Astrocyte of the spinal cord (primary cell): ENCODE data around the gene FBXO42.
A peak's percentile ranks its signal among the peaks of the same experiment; 100 is the strongest.
"Not testable (repeated sequence)": the region's sequence is repeated elsewhere in the genome, so short reads cannot be mapped to it uniquely, and the experiment has no call there.

ENCODE experiments used
- DNase-seq: peaks from one replicate; pipeline ENCODE4 v3.0.0; 2011; ENCODE audit warnings: low read depth, low spot score
- H3K4me3 ChIP-seq: 2 replicates; pipeline ENCODE4 v1.5.1; 2011; ENCODE audit warnings: low read depth, mild to moderate bottlenecking, low read length, moderate library complexity
- in situ Hi-C: cut with HindIII; loops from 2 replicates; pipeline ENCODE4 v1.10.0; 2017; ENCODE audit warnings: low sequenced_read_pairs
- TF ChIP-seq, protein P1 (sequence below): IDR thresholded peaks from 2 replicates; pipeline ENCODE4 v1.5.1; 2012; ENCODE audit warnings: low read depth, mild to moderate bottlenecking, low read length, inconsistent platforms

FBXO42 gene

DNA sequence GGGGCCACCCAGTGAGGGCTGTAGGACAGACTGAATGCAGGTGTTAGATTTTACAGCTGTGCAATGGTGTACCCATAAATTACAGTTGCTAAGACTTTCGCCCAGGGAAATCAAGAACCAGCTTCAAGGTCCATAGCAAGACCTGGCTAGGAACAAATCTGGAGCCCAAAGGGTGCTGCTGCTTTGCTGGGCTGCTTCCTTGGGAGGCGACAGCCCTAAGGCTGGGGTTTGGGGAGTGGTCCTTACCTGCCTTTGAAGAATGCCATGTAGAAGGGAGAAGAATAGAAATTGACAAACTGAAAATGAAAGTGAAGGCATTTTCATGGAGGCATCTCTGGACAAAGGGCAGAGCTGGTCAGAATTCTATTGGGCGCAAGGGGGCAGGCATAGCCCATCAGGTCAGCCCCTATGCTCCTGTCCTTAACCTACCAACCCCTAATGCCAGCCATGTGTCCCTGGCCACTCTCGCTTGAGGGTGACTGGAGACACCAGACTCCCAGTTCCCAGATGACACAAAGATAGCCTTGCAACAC, 132.2 kb downstream of the FBXO42 start:
- in situ Hi-C loops: no loop called here
- no peak overlapping the region for H3K4me3 ChIP-seq
- DNase-seq: no peak
- TF ChIP-seq, protein P1, sequence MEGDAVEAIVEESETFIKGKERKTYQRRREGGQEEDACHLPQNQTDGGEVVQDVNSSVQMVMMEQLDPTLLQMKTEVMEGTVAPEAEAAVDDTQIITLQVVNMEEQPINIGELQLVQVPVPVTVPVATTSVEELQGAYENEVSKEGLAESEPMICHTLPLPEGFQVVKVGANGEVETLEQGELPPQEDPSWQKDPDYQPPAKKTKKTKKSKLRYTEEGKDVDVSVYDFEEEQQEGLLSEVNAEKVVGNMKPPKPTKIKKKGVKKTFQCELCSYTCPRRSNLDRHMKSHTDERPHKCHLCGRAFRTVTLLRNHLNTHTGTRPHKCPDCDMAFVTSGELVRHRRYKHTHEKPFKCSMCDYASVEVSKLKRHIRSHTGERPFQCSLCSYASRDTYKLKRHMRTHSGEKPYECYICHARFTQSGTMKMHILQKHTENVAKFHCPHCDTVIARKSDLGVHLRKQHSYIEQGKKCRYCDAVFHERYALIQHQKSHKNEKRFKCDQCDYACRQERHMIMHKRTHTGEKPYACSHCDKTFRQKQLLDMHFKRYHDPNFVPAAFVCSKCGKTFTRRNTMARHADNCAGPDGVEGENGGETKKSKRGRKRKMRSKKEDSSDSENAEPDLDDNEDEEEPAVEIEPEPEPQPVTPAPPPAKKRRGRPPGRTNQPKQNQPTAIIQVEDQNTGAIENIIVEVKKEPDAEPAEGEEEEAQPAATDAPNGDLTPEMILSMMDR: no peak

DNA sequence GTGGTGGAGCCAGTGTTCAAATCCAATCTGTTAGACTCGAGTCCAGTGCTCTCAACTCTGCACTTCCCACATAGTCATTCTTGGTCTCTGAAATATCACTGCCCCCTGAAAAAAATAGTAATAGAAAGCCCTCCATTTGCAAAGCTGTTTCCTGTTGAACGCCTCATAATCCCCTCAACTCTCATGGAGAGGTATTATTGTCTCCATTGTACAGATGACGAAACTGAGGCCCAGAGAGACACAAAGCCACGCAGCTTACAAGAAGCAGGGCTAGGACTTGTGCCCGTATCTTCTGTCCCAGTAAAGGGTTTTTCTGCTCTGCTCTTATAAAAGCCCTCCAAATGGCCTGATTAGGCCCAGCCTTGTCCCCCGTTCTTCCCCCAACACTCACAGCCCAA, 133.6 kb downstream of the FBXO42 start:
- in situ Hi-C loops: no loop called here
- no peak for DNase-seq
- TF ChIP-seq, protein P1: no peak
- H3K4me3 ChIP-seq: no peak overlapping the region

DNA sequence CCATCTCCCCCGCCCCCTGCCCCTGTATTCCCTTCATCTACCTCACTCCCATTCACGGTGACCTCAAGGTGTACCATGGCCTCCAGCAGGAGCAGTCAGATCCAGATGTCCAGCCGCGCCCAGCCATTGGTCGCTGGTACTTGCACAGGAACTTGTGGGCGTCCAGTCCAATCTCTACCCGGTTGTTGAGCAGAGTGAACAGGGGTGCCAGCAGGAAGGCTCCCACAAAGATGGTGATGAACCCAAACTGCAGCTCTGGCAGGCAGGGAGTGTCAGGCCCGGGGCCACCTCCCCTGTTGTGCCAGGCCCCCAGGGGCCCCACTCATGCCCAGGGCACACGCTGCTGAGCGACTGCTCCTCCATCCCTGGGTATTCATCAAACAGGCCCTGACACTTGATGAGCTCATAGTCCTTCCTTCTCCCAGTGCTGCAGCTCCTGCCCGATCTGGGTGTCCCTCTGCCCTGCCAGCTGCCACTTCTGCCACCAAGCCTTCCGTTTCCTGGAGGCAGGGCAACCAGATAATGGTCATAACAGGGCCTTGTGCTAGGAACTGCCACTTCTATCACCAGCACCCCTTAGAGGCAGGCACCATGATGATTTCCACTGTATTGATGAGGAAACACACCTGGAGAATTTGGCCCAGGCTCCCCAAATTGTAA, 134.1 kb downstream of the FBXO42 start:
- in situ Hi-C loops: no loop called here
- TF ChIP-seq, protein P1: no peak
- H3K4me3 ChIP-seq: no peak overlapping the region
- no peak for DNase-seq

DNA sequence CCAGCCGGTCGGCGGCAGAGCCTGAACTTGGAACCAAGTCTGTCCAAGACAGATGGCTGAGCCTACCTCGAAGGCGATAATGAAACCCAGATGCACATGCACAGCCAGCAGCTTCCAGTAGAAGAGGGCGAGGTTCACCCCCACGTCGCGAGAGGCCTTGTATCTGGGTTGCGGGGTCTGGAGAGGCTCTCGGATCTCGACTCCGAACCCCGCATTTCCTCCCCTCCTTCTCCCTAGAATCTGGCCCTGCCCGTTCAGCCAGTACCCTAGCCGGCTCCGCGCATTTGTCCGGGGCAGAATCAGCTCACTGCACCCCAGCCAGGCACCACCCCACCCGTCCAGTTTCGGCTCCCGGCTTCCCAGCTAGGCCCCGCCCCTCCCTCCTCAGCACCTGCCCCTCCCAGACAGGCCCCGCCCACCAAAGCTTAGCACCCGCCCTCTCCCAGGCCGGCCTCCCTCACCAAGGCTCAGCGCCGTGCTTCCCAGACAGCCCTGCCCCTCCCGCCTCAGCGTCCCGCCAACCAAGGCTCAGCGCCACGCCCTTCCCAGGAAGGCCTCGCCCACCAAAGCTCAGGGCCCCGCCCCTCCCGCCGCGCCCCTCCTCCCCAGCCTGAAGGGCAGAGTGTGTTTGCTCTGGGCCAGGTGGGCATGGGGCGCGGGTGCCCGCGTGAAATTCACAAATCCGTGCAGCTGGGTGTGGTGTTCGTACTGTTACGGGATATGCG, 135.1 kb downstream of the FBXO42 start:
- TF ChIP-seq, protein P1: no peak
- in situ Hi-C loops: no loop called here
- DNase-seq: peak; percentile 97

DNA sequence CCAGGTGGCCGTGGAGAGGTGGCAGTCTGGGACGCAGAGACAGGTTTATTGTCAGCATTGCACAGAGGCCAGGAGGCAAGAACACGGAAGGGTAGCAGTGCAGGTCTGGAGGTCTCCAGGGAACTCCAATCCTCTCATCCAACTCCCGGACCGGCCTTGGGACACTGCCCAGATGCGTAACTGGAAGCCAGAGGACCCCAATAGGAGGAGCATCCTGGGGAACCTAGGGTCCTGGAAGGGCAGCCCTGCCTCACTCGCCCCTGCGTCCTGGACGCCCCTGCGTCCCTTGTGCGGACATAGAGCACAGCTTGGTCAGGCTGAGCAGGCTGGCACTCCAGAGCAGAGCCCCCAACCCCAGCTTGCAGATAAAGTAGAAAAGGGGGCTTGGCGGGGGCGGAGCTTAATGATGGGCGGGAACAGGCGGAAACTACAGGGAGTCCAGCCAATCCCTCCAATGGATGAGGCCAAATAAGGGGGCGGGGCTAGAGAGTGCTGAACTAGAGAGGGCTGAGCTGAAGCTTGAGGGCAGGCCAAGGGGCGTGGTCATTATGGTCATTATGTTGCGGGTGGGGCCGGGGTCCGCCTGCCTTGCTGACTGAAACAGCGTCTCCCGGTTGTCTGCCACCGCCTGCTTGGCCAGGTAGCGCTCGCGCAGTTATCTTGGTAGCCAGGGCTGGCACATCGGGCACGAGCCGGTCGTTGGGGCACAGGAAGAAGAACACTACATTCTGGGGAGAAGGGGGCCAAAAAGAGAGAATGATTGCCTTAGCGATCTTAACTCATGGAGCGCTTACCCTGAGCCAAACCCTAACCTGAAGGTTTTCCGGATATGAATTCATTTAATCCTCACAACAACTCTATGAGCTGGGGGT, 136.2 kb downstream of the FBXO42 start:
- H3K4me3 ChIP-seq: peak overlapping the region; percentile 50
- TF ChIP-seq, protein P1: no peak
- peak; percentile 88 for DNase-seq
- in situ Hi-C loops: no loop called here

More for the DNA sequence above, 135.1 kb downstream of the FBXO42 start:
- H3K4me3 ChIP-seq: peak overlapping the region; percentile 50

DNA sequence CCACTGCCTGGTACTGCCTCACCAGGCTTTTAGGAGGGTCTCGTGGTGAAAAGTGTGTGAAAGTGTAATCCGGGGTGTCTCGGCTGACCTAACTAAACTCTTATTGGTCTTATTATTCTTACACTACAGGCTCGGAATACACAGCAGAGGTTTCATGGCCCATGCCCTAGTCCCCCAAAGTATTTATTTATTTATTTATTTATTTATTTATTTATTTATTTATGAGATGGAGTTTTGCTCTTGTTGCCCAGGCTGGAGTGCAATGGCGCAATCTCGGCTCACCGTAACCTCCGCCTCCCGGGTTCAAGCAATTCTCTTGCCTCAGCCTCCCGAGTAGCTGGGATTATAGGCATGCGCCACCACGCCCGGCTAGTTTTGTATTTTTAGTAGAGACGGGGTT, 137.0 kb downstream of the FBXO42 start:
- H3K4me3 ChIP-seq, DNase-seq, in situ Hi-C loops: not testable (repeated sequence)

DNA sequence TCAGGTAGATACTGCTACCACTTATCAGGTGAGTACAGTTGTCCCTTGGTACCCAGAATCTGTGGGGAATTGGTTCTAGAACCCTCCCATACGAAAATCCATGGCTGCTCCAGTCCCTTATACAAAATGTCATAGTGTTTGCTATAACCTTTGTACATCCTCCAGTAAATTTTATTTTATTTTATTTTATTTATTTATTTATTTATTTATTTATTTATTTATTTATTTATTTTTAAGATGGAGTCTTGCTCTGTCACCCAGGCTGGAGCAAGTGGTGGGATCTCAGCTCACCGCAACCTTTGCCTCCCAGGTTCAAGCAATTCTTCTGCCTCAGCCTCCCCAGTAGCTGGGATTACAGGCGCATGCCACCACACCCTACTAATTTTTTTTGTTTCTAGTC, 138.7 kb downstream of the FBXO42 start:
- DNase-seq, in situ Hi-C loops, H3K4me3 ChIP-seq: not testable (repeated sequence)
